Breast epithelium (tissue), 3 donors: ENCODE results near the gene ADGRA1.

ENCODE experiments used
- CTCF ChIP-seq, 3 donors: fragments of 450-650 bp; IDR thresholded peaks; one replicate each; pipeline ENCODE4 v1.5.1; 2016 to 2017; ENCODE audit warnings: antibody characterized with exemption in 3 of 3, mild to moderate bottlenecking in 3 of 3, moderate library complexity in 3 of 3
- POLR2AphosphoS5 ChIP-seq, 3 donors: sonication (generic); formaldehyde crosslinking; IDR thresholded peaks; one replicate each; pipeline ENCODE4 v1.6.1; 2017; ENCODE audit warnings: antibody characterized with exemption in 3 of 3

- TF ChIP-seq POLR2AphosphoS5 (IDR thresholded peaks at IDR 0.05) (no peak), CTCF (IDR thresholded peaks at IDR 0.05) (no peak)
Measured at GRCh38 chr10:133068111-133069032, 19.4 kb upstream of the ADGRA1 start.
